SJSA1 (cell line): Measurements from ENCODE around the gene C19orf73. TPM values are rescaled to one million over a fixed set of nuclear protein-coding genes. Genes with fewer than 3 reads are reported as not detected.
"Not testable (repeated sequence)": the region's sequence is repeated elsewhere in the genome, so short reads cannot be mapped to it uniquely, and the experiment has no call there.

Experiments
- DNase-seq, 2 experiments: peaks; one replicate each; pipeline ENCODE4 v3.0.0-alpha.2; 2015 to 2020; ENCODE audit warnings: low spot score in 2 of 2, low read depth in 1 of 2
- H3K27ac ChIP-seq: fragments of 250-450 bp; sonication (Bioruptor Pico); 2 replicates; pipeline ENCODE4 v1.5.1; 2020; ENCODE audit warnings: mild to moderate bottlenecking, moderate library complexity
- H3K27me3 ChIP-seq: fragments of 250-450 bp; sonication (Bioruptor Pico); replicated peaks from 2 replicates; pipeline ENCODE4 v1.5.1; 2020; ENCODE audit warnings: mild to moderate bottlenecking, moderate library complexity
- H3K36me3 ChIP-seq: fragments of 250-450 bp; sonication (Bioruptor Pico); 2 replicates; pipeline ENCODE4 v1.5.1; 2020; ENCODE audit warnings: mild to moderate bottlenecking
- H3K4me1 ChIP-seq: fragments of 250-450 bp; sonication (Bioruptor Pico); replicated peaks from 2 replicates; pipeline ENCODE4 v1.6.1; 2021; ENCODE audit warnings: mild to moderate bottlenecking
- H3K4me3 ChIP-seq: fragments of 250-450 bp; sonication (Bioruptor Pico); 2 replicates; pipeline ENCODE4 v1.5.1; 2020; ENCODE audit warnings: mild to moderate bottlenecking
- H3K9me3 ChIP-seq: fragments of 250-450 bp; sonication (Bioruptor Pico); replicated peaks from 2 replicates; pipeline ENCODE4 v1.5.1; 2020; ENCODE audit warnings: mild to moderate bottlenecking
- total RNA-seq: library from RNA; depleted of rRNA; stranded (reverse); fragments of >200 nt; shearing (Covaris generic); gene quantifications from 2 replicates; pipeline ENCODE4 v1.2.3, GENCODE V29; 2014

Gene C19orf73
- total RNA-seq, 1 experiment from 2014 or later = 4.3 TPM

DNA sequence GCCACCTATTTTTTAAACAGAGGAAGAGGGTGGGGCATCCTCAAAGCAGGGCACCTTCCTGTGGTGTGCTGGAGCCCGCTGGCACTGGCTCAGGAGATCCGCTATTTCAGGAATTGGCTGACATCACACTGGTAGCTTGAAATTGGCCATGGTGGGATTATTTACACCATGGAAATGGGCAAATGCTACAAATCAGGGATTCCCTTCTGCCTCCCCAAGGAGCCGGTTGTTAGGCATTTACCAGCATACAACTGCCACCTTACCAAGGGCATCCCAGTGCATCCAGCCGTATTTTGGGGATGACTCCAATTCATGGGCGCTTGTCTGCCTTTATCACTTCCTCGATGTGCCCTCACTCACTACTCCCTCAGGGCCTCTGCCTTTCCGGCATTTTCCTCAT is 22.0 kb upstream of the C19orf73 start:
- H3K27me3 ChIP-seq = no peaks in the 10 kb centered on the region
- no peak overlapping the region for H3K27ac ChIP-seq
- H3K4me1 ChIP-seq = peaks cover 12% of the 10 kb centered on the region
- DNase-seq = no peak
- no peaks in the 10 kb centered on the region for H3K36me3 ChIP-seq
- no peaks in the 10 kb centered on the region for H3K9me3 ChIP-seq
- no peak overlapping the region for H3K4me3 ChIP-seq

DNA sequence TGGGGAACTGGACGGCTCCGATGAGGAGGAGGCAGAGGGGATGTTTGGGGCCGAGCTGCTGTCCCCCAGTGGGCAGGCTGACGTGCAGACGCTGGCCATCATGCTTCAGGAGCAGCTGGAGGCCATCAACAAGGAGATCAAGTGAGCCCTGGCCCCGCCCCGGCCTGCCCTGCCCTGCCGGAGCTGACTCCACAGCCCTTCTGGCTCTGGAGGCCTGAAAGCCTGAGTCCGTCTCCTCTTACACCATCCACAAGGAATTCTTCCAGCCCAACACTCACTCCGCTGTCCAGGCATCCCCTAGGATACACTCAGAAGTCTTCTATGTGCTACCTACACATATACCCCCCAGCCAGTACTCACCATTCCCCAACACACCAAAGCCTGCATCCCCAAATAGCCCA is 17.8 kb upstream of the C19orf73 start:
- no peaks in the 10 kb centered on the region for H3K27me3 ChIP-seq
- no peaks in the 10 kb centered on the region for H3K9me3 ChIP-seq
- H3K27ac ChIP-seq = no peak overlapping the region
- H3K4me3 ChIP-seq = no peak overlapping the region
- H3K4me1 ChIP-seq = no peaks in the 10 kb centered on the region
- no peaks in the 10 kb centered on the region for H3K36me3 ChIP-seq
- DNase-seq = no peak

DNA sequence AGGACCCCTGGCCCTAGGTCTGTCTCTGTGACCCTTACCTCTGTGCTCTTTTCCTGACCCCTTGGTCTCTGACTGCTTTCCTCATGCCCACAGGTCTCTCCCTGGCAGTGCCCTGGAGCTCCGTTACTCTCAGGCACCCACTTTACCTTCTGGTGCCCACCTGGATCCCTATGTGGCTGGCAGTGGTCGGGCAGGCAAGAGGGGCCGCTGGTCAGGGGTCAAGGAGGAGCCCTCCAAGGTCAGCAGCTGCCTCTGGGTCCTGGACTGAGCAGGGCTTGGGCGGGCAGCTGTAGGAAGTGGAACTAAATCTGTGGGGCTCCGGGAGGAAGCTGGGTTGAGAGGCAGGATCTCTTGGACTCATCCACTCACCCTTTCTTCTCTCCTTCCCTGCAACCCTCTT is 16.7 kb upstream of the C19orf73 start:
- DNase-seq = no peak
- no peak overlapping the region for H3K27ac ChIP-seq

DNA sequence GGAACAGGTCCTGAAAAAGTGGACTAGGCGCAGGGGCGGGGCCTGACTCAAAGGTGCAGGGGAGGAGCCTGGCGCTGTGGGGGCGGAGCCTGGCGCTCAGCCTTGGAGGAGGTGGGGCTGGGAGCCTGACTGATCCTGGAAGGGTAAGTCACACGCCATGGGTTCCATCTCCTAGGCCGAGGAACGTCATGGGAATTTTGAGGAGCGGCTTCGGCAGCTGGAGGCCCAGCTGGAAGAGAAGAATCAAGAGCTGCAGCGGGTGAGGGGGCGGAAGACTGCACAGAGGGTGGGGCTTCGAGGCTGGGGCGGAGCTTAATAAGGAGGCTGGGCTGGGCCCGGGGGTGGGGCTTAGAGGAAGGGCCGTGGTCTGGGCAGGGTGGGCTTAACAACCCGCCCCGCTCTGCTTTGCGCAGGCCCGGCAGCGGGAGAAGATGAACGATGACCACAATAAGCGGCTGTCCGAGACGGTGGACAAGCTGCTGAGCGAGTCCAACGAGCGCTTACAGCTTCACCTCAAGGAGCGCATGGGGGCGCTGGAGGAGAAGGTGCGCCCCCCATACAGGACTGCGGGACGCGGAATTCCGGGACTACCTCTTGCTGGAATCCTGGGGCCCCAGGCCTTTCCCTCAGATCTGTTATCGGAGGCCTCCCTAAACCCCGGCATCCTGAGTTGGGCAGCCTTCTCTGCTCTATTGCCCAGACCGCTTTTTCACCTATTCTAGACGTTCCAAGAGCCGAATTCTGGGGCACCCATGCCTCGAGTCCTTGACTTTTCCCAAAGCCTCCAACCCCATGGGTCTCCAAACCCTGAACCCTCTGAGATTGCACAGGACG is 14.9 kb upstream of the C19orf73 start:
- Histone ChIP-seq H3K27me3 (no peaks in the 10 kb centered on the region), H3K4me1 (peaks cover under 1% of the 10 kb centered on the region; the same call in 1 of the 2 replicates), H3K9me3 (no peaks in the 10 kb centered on the region), H3K27ac (no peak overlapping the region), H3K36me3 (no peaks in the 10 kb centered on the region), H3K4me3 (no peak overlapping the region)
- DNase-seq = no peak

More for the DNA sequence above, 16.7 kb upstream of the C19orf73 start:
- Histone ChIP-seq H3K9me3 (no peaks in the 10 kb centered on the region), H3K36me3 (no peaks in the 10 kb centered on the region), H3K4me3 (no peak overlapping the region), H3K27me3 (no peaks in the 10 kb centered on the region), H3K4me1 (no peaks in the 10 kb centered on the region)

DNA sequence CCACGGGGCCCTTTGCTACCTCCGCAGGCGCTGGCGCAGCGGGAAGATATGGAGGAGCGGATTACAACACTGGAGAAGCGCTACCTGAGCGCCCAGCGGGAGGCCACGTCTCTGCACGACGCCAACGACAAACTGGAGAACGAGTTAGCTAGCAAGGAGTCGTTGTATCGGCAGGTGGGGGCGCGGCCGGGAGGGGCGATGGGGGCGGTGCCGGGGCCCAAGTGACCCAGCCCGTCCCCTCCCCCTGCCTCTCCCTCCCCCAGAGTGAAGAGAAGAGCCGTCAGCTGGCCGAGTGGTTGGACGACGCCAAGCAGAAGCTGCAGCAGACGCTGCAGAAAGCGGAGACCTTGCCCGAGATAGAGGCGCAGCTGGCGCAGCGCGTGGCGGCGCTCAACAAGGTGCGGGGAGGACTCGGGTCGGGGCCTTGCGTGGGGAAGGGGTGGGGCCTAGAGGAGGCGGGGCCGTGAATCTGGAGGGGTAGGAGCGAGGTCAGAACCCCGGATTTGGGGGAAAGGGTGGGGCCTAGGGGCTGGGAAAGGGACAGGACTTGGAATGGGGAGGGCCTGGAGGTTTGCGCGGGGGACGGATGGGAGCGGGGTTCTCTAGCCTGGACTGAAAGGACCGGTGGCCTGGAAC is 14.1 kb upstream of the C19orf73 start:
- Histone ChIP-seq H3K9me3 (no peaks in the 10 kb centered on the region), H3K27me3 (no peaks in the 10 kb centered on the region), H3K36me3 (no peaks in the 10 kb centered on the region), H3K4me3 (no peak overlapping the region), H3K4me1 (peaks cover 4% of the 10 kb centered on the region), H3K27ac (no peak overlapping the region)
- no peak for DNase-seq

DNA sequence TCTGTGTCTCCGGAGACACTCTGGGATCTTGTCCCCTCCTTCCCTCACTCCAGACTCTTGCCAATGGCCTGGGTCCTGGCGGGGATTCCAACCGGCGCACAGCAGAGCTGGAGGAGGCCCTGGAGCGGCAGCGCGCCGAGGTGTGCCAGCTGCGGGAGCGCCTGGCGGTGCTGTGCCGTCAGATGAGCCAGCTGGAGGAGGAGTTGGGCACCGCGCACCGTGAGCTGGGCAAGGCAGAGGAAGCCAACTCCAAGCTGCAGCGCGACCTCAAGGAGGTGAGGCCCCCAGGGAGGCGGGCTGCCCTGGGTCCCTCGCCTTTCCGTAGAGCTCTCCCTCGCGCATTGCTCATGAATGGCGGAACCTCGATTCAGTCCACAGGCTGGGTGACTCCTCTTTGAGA is 11.4 kb upstream of the C19orf73 start:
- no peaks in the 10 kb centered on the region for H3K36me3 ChIP-seq
- no peak for DNase-seq

DNA sequence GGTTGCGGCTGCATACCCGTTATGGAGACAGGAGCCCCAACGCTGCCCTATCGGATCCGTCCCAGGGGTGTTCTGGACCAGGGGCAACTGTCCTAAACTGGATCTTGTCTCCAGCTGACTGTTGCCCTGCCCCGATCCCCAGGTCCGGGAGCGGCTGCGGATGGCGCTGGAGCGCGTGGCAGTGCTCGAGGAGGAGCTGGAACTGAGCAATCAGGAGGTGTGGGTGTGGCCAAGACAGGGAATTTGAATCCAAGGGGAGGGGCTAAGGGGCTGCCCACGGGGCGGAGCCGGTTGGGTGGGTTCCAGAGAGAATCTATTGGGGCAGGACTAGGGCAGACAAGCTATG is 10.3 kb upstream of the C19orf73 start:
- H3K4me3 ChIP-seq = no peak overlapping the region
- H3K27me3 ChIP-seq = no peaks in the 10 kb centered on the region; the same call in 1 of the 2 replicates
- DNase-seq = no peak
- H3K27ac ChIP-seq = no peak overlapping the region
- no peaks in the 10 kb centered on the region for H3K9me3 ChIP-seq
- no peaks in the 10 kb centered on the region for H3K36me3 ChIP-seq
- peaks cover 8% of the 10 kb centered on the region for H3K4me1 ChIP-seq

More for the DNA sequence above, 11.4 kb upstream of the C19orf73 start:
- peaks cover 8% of the 10 kb centered on the region for H3K4me1 ChIP-seq
- H3K27me3 ChIP-seq = no peaks in the 10 kb centered on the region
- no peak overlapping the region for H3K4me3 ChIP-seq
- no peak overlapping the region for H3K27ac ChIP-seq
- H3K9me3 ChIP-seq = no peaks in the 10 kb centered on the region

DNA sequence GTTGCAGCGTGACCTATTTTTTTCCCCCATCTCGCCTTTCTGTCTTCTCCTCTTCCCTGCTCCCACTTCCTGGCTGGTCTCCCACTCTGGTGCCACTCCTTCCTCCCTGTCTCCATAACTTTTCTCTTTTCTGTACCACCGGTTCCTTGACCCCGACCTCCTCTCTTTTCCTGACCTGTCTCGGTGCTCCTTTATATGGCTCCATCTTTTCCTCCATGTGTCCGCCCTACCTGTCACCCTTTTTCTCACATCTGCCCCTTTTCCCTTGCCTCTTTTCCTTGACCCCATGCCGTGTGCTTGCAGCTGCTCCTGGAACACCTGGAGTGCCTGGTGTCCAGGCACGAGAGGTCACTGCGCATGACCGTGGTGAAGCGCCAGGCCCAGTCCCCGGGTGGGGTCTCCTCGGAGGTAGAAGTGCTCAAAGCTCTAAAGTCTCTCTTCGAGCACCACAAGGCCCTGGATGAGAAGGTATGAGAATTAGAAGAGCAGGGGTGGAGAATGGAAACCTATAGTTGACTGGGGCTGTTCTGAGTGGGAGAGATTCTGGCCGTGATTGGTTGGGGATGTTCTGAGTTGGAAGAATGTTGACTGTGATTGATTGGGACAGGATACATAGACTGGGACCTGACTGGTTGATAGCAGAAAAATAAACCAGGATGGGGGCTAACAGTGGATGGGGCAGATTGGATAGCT is 9.7 kb upstream of the C19orf73 start:
- H3K9me3 ChIP-seq = no peaks in the 10 kb centered on the region
- no peak overlapping the region for H3K27ac ChIP-seq
- H3K4me1 ChIP-seq = peaks cover 8% of the 10 kb centered on the region
- peak overlapping the region; percentile 31 for H3K4me3 ChIP-seq
- H3K36me3 ChIP-seq = no peaks in the 10 kb centered on the region
- H3K27me3 ChIP-seq = no peaks in the 10 kb centered on the region; the same call in 1 of the 2 replicates
- no peak for DNase-seq

DNA sequence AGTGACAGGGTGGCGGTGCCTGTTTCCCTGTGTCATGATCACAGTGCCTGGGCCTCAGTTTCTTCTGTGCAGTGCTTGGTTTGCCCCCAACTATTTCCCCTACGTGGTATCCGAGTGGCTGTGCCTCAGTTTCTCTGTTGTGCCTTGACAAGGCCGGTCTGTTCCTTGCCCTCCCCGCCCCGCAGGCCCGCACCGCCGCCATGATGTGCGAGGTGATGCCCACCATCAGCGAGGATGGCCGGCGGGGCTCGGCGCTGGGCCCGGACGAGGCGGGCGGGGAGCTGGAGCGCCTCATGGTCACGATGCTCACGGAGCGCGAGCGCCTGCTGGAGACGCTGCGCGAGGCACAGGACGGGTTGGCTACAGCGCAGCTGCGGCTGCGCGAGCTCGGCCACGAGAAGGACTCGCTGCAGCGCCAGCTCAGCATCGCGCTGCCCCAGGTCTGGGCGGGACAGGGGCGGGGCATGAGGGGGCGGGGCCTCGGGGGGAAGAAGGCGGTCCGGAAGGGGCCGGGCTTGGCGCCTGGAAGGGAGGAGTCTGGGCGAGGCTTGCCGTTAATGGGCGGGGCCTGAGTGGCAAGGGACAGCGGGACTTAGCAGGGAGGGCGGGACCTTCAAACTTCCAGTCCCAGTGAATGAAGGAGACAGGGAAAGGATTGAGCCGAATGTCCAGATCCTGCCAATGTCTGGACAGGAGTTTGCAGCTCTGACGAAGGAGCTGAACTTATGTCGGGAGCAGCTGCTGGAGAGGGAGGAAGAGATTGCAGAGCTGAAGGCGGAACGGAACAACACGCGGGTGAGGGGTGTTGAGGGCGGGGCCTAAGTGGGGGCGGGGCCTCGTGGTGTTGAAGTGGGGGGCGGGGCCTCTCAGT is 9.0 kb upstream of the C19orf73 start:
- H3K27ac ChIP-seq = no peak overlapping the region

DNA sequence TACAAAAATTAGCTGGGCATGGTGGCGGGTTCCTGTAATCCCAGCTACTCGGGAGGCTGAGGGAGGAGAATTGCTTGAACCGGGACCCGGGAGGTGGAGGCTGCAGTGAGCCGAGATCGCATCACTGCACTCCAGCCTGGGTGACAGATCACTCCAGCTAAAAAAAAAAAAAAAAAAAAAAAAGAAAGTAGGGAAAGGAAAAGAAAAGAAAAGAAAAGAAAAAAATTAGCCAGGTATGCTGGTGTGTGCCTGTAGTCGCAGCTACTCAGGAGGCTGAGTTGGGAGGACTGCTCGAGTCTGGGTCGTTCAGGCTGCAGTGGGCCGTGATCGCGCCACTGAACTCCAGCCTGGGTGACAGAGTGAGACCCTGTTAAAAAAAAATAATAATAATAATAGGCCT is 8.3 kb upstream of the C19orf73 start:
- H3K27ac ChIP-seq, H3K4me1 ChIP-seq: not testable (repeated sequence)

More for the DNA sequence above, 9.0 kb upstream of the C19orf73 start:
- H3K27me3 ChIP-seq = no peaks in the 10 kb centered on the region; the same call in 1 of the 2 replicates
- DNase-seq = peak; percentile 92 to 98
- no peaks in the 10 kb centered on the region for H3K36me3 ChIP-seq
- H3K4me3 ChIP-seq = peak overlapping the region; percentile 31
- no peaks in the 10 kb centered on the region for H3K9me3 ChIP-seq
- H3K4me1 ChIP-seq = peaks cover 8% of the 10 kb centered on the region

DNA sequence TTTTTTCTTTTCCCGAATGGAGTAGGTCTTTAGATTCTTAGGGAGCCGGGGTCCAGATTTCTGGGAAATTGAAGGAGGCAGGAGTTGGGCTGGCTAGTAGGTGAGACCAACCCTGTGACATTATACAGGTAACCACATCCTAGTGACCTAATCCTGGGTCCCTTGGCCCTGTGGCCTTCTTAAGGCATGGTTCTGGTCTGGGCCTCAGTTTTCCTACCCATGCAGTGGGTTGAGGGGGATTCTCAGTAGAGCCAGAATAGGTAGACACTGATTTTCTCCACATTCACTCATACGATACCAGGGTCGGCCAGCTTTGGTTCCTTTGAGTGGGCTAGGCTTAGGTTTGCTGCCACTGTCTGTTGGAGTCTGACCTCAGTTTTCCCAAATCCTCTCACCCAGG is 7.6 kb upstream of the C19orf73 start:
- Histone ChIP-seq H3K4me1 (peaks cover 8% of the 10 kb centered on the region), H3K27me3 (no peaks in the 10 kb centered on the region; the same call in 1 of the 2 replicates), H3K4me3 (no peak overlapping the region), H3K9me3 (no peaks in the 10 kb centered on the region), H3K27ac (no peak overlapping the region), H3K36me3 (no peaks in the 10 kb centered on the region)
- no peak for DNase-seq

More for the DNA sequence above, 8.3 kb upstream of the C19orf73 start:
- not testable (repeated sequence) for H3K9me3 ChIP-seq, H3K27me3 ChIP-seq, H3K36me3 ChIP-seq, DNase-seq, H3K4me3 ChIP-seq

DNA sequence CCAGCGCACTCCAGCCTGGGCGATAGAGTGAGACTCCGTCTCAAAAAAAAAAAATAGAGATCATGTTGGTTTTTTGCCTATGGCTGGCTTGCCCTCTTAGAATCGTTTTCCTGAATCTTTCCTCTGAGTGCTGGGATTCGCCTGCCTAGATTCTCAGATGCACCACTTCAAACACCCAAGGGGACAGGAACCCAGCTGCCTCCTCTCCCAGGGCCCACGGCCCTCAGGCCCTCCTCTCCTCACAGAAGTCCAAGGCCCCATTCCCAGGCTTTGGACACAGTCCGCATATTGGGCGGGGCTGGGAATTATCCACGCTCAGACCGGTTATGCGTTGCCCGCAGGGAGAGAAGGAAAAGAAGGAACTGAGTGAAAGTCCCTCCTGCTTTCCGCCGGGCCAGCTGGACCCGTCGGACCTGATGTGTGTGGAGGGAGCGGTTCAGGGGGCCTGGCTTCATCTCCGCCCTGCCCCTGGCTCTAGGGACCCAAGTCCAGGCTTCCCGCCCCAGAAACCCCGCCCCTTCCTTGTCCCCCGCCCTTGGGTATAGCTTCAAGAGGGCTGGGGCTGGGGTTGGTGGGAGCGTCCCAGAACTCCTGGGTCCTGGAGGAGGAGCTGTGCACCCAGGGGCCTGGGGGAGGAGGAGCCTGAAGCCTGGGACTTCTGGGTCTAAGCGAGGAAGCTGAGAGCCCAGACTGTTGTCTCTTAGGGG is 6.2 kb upstream of the C19orf73 start:
- Histone ChIP-seq H3K9me3 (no peaks in the 10 kb centered on the region), H3K4me1 (peaks cover 11% of the 10 kb centered on the region), H3K4me3 (no peak overlapping the region), H3K27ac (no peak overlapping the region), H3K36me3 (no peaks in the 10 kb centered on the region), H3K27me3 (peaks cover 3% of the 10 kb centered on the region)
- no peak for DNase-seq

DNA sequence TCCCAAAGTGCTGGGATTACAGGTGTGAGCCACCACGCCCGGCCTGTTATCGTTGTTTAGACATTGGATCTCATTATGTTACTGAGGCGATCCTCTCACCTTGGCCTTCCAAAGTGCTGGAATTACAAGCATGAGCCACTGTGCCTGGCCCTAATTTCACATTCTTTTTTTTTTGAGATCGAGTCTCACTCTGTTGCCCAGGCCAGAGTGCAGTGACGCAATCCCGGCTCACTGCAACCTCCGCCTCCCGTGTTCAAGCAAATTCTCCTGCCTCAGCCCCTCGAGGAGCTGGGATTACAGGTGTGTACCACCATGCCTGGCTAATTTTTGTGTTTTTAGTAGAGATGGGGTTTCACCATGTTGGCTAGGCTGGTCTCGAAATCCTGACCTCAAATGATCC is 4.3 kb upstream of the C19orf73 start:
- not testable (repeated sequence) for H3K27ac ChIP-seq, H3K4me3 ChIP-seq, H3K27me3 ChIP-seq, H3K9me3 ChIP-seq, H3K36me3 ChIP-seq, DNase-seq
- H3K4me1 ChIP-seq = peaks cover 20% of the 10 kb centered on the region
